Suppressor macrophage (primary cell): ENCODE data around the gene PLEKHA1.

ENCODE experiments used
- DNase-seq, 4 experiments: peaks; one replicate each; pipeline ENCODE4 v3.0.0-alpha.2; 2020 to 2022

Gene PLEKHA1

DNA sequence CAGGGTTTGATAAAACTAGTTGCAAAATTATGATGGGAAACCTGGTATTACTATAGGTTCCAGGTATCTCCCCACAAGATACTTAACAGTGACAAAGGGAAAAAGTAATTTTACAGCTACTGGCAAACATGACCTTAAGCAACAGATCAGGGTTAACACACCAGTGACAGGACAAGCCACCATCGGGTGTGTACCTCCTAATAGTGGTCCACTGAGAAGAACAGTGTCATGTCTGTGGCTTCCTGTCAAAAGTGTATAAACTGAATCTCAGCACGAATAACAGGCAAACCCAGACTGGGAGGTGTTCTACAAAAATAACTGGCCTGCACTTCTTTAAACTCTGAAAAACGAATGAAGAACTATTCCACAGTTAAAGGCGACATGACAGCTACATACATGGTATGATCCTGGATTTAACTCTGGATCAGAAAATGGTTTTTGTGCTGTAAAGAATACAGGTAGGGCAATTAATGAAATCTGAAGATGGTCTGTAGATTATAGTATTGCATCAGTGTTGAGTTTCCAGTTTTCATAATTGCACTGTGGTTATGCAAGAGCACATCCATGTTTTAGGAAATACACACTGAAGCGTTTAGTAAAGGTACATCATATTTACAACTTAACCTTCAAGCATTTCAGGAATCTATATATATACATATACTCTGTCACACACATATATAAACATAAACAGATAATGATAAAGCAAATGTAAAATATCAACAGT lies 47.9 kb downstream of the PLEKHA1 start:
- no peak for DNase-seq

DNA sequence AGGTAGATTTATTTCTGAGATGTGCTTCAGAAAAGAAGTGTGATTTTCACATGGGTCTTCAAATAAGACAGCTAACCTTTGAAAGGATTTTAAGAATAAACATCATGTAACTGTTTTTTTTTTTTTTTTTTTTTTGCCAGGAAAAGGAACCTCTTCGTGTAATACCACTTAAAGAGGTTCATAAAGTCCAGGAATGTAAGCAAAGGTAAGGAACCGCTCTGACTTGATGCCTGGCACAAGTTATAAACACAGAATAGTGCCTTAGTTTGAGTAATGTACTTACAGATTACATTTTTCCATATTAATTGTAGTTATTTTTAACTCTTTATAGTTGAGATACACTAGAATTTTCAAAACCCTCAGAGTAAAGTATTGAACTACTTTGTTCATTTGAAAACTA lies 49.6 kb downstream of the PLEKHA1 start:
- DNase-seq: no peak

DNA sequence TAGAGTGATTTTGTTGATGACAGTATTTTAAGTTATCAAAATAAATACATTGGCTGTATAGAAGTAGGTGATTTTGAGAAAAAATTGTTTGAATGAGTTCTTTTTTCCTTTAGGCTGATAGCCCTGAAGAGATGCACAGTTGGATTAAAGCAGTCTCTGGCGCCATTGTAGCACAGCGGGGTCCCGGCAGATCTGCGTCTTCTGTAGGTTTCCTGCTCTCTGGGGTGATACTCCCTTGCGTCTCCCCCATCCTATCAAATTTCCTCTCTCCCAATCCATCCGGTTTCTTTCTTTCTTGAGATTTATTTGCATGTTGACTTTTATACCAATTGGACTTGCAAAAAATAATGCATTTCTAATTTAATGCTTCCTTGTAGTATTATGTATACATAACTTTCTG lies 52.3 kb downstream of the PLEKHA1 start:
- no peak for DNase-seq

DNA sequence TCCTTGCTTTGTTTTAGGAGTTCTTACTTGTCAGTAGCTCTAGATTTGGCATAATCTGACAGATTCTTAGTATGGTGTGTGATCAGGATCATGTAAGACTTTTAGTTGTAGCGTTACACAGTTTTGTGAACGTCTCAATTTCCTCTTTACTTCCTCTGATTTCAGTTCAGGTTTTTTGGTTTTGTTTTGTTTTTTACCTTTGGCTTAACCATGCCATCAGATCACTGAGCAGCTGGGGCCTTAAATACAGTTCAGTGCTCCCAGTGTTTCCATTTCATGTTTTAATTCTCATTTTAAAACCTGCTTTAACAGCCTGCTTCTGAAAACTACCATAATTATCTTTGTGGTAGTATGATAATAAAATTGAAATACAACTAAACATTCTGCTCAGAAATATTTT lies 52.8 kb downstream of the PLEKHA1 start:
- no peak for DNase-seq

DNA sequence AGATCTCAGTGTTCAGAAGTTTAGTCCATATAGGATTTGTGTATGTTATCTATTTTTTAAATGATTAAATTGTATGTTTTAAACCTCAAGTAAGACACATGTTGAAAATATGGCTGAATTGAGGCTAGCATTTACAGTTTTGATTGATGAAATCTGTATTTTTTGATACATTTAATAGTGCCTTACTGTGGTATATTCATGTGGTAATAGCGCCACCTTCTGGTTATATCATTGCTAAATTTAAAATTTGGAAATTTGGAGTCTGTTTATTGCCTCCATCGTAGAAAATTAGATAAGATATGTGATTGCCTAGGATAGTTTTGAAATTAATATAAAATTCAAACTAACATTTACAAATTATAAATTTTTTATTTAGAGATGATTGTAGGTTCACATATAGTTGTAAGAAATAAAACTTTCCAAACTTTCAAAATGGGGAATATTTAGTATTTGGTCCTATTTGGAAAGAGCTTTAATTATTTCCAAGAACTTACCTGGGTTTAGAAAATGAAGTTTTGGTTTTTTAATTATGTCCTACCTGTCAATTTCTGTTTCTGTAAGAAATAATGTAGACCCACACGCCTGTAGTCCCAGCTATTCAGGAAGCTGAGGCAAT lies 60.8 kb downstream of the PLEKHA1 start:
- DNase-seq: peak in 3 of 4 experiments; percentile 70 to 85 (median 71)

DNA sequence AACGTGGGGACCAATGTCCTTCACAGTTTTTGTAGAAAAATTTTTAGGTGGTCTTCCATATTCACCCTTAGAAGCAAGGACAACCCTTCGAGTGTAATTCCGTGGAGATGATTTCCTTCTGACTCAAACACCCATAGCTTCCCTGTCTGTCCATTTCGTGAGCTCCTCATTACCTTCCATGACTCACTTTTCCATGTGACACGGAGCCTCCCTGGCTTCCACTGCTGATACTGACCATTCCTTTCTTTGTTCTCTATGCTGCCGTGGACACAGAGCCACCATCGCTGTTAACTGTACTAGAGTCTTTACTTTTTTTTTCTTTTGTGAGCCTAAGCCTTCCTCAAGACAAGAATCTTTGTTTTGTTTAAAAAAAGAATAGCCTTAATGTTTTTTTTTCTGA lies 67.5 kb downstream of the PLEKHA1 start:
- no peak for DNase-seq

DNA sequence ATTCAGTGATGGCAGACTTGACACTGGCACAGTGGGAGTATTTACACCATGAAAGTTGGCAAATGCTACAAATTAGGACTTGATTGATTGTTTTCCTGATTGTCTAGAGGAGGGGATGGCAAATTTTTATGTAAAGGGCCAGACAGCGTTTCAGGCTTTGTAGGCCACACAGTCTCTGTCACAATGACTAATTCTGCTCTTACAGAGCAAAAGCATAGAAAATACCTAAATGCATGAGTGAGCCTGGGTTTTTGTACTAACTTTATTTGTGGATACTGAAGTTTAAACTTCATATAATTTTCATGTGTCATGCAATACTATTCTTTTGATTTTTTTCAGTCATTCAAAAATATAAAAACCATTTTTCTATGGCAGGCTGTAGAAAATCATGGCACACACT lies 71.0 kb downstream of the PLEKHA1 start:
- no peak for DNase-seq

DNA sequence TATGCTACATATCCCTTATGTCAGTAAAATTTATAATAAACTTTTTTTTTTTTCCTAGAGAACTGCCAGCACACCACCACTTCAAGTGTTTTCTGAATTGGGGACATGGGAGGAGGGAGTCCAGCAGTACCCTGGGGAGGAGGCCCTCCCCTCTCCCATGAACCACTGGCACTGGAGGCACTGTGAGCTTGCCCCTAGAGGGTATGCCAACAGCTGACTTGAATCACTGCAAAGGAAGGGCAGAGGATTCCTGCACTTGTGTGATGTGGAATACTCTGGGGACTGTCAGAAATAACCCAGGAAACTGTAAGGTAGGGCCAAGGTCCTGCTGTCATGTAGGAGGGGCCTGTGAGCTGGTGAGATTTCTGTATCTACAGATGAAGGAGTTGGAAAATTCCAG lies 71.4 kb downstream of the PLEKHA1 start:
- DNase-seq: no peak

DNA sequence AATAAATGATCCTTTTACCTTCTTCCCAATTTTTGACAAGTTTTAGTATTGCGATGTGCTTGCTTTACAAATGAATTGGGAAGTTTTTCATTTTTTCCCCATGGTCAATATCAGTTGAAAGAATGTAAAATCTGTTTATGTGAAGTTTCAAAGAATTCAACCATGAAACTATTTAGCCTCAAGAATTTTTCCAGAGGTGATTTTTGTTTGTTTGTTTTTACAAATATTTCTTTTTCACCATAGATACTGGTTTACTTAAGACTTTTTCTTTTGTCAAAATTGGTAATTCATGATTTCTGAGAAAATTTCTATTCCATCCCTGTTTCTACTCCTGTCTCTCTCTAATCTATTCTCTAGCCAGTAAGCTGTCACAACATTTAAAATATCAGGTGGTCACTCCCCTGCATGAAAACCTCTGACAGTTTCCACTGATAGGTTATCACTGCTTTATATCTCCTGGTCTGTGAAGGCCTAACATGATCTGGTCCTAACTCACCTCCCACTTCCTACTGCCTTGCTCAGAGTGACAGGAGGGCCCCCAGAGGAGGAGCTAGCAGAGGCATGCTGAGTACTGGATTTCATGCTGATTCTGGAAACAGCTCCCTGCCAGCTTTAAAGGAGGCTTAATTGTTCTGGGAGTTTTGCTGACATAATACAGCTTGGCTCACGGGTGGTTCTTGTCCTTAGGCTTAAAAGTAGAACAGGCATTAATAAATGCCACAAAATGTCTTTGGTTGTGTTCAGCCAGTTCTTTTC lies 72.3 kb downstream of the PLEKHA1 start:
- DNase-seq: no peak

DNA sequence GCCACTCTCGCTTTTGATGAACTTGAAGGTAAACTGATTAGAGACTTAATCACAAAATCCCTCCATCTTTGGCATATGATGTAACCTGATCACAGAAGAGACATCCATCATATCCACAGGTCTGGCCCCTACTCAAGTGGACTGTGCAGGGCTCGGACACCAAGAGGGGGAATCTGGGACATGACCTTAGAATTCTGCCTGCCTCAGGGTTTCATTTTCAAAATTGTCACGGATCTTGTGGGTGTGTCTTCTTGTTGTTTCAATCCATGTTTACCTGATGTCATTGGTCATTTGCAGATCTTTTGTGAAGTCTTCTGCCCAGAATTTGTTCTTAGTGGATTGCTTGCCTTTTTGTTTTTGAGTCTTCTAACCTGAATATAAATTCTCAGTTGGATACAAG lies 74.1 kb downstream of the PLEKHA1 start:
- no peak for DNase-seq

DNA sequence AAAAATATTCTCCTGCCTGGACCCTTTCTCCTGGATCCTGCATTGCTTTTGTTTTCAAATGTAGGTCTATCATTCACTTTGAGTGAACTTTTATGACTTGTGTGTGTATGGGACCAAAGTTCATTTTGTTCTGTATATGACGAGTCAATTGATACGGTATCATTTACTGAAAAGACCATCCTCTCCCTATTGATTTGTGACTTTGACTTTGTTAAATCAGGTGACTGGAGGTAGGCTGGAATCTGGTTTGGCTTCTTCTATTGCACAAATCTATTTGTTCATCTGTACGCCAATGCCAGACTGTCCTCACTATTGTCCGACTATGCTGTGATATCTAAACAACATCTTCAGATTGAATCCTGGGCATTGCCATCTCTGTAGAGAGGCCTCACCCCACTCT lies 74.6 kb downstream of the PLEKHA1 start:
- DNase-seq: no peak

DNA sequence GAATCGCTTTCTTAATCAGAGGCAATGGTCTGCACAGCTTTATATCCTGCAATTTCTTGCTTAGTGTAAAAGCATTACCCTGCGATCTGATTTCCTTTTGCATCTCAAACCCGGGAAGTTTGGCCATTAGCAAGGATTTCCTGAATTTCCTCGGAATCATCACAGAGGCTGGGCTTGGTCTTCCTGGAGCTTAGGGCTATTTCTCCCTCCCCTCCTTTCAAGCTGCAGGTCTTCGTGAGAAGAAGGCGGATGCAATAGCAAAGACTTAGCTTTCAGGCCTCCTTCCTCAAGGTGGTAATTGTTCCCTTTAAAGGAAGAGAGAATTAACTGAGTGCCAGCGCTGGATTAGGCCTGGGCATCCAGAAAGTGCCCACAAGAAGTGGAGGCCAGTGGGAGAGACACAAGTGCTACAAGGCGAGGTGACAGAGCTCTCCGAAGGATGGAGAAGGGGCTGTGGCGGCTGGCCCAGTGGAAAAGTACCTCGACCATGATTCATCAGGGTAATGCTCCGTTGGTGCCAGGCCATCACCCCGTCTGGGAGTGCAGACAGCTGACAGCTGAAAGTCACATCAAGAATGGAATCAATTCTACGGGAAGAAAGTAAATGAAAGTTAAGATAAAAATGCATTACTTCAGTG lies 76.0 kb downstream of the PLEKHA1 start:
- DNase-seq: no peak

DNA sequence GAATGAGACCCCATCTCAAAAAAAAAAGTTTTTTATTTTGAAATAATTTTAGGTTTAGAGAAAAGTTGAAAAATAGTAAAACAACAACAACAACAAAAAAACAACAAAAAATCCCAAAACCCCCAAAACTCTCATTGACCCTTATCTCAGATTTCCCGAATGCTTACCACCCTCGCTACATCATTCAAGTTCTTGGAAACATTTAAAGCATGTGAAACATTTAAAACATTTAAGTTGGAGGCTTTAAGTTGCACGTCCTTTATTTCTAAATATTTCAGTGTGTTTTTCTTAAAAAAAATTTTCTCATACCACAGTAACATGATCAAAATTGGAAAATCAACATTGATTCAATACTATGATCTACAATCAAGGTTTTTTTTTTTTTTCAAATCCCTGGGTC lies 79.6 kb downstream of the PLEKHA1 start:
- DNase-seq: no peak

DNA sequence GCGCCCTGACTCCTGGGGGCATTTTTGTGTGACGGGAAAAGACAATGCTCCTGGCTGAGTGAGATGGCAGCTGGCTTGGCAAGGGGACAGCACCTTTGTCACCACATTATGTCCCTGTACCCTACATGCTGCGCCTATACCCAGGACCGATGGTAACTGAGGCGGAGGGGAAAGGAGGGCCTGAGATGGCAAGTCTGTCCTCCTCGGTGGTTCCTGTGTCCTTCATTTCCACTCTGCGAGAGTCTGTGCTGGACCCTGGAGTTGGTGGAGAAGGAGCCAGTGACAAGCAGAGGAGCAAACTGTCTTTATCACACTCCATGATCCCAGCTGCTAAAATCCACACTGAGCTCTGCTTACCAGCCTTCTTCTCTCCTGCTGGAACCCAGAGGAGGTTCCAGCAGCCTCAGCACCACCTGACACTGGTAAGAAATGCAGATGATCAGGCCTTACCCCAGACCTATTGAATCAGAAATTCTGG lies 80.1 kb downstream of the PLEKHA1 start, which contains the start of gene ARMS2:
TSS of gene ARMS2 (plus strand) at position 51 of the 478 bp plus-strand sequence. CDS start at position 126, 75 bp downstream.
- DNase-seq: no peak

DNA sequence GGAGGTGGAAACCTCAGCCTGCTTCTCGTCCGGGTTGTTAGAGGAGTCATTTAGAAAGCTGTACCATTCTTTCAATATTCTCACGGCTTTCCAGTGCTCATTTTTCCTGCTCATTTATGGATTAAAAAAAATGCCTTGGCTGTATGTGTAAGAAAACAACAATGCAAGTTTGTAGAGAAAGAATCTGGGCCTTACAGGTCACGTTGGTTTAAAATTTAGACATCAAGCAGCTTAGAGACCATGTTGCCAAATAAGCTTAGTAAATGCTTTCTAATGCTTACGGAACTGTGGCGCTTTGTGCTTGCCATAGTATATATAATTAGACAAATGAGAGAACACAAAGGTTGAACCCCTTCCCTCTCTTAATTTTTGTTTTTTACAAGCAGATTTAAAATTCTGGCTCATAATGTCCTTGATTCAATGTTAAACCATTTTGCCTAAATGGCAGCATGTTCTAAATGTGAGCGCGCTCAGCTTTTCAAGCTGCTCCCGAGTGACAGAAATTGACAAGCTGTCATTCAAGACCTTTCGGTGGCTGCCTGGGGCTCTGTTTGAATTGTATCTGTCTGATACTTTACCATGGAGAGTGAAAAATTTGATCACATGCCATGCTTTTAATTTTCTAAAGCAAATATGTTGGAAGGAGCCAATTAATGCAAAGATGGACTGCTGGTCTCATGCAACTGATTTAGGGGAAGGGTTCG lies 81.0 kb downstream of the PLEKHA1 start:
- no peak for DNase-seq

DNA sequence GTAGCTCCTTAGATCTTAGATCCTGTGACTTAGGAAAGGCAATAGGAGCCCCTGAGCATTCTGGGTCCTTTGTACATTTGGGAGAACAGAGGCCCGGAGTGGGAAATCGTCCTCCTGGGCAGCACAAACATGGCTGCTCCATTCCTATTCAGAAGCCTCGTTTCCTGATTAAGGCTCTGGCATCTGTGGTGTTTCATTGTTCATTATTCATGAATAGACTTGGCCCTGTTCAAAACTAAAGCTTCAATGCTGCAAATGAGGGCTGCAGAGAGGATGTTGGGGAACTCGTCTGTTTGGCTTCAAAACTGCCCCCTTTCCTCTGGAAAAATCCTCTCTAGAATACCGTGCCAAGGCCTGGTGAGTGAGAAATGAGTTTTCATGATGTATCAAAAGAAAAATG lies 83.4 kb downstream of the PLEKHA1 start:
- DNase-seq: no peak

DNA sequence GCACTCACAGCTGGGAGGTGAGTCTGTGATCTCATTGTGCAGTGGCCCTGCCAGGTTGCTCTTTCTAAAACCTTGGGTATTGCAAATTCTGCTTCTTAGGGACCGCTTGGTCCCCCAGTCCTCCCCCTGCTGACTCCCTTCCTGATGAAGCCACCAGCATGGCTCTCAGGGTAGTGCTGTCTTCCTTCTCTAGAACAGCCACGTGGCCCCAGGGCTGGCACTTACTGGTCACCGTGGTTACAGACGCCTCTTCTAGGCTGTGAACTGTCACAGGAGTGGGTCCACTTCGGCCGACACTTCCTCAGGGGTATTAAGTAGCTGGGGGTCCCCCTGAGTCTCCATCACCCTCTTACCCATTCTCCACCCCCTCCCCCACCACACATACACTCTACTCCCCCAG lies 84.2 kb downstream of the PLEKHA1 start:
- peak in 2 of 4 experiments; percentile 24 for DNase-seq

DNA sequence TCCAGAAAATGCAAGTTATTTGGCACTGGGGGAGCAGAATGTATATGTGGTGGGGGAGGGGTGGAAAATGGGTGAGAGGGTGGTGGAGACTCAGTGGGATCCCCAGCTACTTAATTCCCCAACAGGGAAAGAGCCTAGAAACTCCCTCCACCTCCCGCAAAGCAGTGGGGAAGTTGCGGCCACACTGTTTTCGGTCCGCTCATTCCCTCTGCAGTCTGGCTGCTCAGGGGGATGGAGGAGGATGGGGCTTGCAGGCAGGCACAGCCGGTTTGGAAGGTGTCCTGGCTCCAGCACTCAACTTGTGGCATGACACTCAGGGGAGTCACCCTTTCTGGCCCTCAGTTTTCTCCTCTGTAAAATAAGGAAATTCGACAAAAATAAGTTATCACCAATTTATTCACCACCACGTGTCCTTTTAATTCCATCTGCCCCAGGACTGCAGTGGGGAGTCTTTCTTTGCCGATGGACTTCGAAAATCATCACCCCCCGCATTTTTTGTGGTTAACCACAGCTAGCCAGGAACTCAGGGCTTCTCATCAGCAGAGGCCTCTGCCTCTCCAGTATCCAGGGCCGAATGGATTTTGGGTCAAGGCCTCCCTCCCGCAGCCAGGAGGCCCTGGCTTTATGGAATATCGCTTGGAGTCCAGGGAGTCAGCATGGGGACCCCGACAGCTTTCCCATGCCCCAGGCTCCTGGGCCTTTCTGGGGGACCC lies 85.2 kb downstream of the PLEKHA1 start:
- peak in 3 of 4 experiments; percentile 14 to 27 (median 21) for DNase-seq

DNA sequence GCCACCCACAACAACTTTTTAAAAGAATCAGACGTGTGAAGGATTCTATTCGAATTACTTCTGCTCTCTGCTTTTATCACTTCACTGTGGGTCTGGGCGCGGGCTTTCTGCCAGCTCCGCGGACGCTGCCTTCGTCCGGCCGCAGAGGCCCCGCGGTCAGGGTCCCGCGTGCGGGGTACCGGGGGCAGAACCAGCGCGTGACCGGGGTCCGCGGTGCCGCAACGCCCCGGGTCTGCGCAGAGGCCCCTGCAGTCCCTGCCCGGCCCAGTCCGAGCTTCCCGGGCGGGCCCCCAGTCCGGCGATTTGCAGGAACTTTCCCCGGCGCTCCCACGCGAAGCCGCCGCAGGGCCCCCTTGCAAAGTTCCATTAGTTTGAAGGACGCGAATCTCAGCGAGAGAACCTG lies 86.4 kb downstream of the PLEKHA1 start:
- peak in 3 of 4 experiments; percentile 24 to 49 (median 27) for DNase-seq

DNA sequence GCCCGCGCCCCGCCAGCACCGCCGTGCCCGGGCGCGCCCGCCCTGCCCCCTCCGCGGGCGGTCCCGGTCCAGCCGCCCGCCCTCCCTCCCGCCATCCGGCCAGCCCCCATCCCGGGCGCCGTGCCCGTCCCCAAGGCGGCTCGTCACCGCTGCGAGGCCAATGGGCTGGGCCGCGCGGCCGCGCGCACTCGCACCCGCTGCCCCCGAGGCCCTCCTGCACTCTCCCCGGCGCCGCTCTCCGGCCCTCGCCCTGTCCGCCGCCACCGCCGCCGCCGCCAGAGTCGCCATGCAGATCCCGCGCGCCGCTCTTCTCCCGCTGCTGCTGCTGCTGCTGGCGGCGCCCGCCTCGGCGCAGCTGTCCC lies 86.8 kb downstream of the PLEKHA1 start, which contains the start of gene HTRA1:
TSS of gene HTRA1 (plus strand) at position 187 of the 362 bp plus-strand sequence. CDS start at position 287, 100 bp downstream.
- peak; percentile 55 to 78 (median 68) for DNase-seq

DNA sequence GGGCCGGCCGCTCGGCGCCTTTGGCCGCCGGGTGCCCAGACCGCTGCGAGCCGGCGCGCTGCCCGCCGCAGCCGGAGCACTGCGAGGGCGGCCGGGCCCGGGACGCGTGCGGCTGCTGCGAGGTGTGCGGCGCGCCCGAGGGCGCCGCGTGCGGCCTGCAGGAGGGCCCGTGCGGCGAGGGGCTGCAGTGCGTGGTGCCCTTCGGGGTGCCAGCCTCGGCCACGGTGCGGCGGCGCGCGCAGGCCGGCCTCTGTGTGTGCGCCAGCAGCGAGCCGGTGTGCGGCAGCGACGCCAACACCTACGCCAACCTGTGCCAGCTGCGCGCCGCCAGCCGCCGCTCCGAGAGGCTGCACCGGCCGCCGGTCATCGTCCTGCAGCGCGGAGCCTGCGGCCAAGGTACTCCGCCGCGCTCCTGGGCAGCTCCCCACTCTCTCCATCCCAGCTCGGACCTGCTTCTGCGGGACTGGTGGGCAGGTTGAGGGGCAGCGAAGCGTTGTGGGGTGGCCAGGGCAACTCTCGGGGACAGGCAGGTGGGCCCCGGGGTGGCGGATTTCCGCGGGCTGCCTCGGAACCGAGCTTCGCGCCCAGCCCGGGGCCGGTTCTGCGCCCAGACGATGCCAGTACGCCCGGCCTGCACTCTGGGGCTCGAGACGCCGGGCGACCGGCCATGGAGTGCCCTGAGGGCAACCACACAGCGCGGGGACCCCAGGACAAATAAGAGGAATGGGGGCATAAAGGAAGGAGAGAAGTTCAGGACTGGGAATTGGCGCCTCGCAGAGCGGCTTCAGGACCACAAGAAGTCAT lies 87.4 kb downstream of the PLEKHA1 start:
- DNase-seq: peak in 1 of 4 experiments; percentile 23
